GM18517 (cell line): ENCODE data around the gene CASP6.

Source experiments
- ATAC-seq: cut with Tn5 transposase; IDR thresholded peaks from one replicate; pipeline ENCODE4 v1.9.1; 2021; ENCODE audit warnings: mild to moderate bottlenecking, moderate library complexity; ENCODE audit not compliant: unreplicated experiment

Gene CASP6

DNA sequence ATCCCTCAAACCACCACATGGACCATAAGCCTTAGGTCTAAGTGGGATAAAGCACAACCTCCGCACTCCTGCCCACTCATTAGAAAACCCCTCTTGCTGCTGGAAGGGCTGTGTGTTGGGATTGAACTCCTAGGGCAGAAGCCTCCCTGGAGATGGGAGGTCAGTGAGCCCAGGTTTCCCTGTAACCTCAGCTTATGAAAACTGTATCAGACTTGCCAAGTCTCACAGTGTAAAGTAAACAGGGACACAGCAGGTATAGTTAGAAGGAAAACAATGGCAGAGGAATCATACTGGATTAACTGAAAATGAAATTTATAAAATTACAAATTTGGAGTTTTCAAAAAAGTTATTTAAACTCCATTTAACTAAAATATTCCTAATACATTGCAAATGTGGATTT, 29.9 kb downstream of the CASP6 start:
- ATAC-seq = no peak

DNA sequence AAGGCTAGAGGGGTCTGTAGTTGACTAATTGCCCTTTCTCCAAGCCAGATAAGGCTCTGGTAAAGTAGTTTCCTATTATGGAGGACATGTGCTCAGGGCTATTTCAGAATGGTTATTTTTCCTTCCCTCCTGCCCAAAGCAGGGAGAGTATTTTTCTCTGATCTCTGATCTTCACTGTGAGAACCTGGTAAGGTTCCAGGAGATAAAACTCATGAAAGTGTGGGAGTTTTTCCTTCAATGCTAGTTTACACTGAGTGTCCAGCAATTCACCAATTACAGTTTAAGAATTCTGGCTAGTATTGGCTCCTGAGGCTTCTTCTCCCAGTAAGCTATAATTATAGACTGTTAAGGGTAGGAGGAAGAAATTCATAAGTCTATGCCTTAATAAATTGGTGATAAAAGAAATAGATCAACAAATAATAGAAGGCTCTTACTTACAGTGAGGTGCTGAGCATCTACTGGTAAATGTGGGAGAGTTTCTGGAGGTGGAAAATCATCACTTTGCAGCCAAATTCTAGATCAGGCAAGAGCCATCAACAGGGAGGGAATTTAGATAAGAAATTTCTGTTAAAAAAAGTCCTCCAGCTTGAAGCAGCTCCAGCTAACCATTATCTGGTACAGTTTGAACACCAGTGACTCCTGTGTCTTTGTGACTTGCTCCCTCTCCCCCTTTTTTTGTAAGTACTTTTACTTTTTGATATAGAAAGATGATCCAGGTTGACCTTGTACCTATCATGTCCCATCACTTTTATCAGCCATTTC, 30.9 kb downstream of the CASP6 start:
- no peak for ATAC-seq

DNA sequence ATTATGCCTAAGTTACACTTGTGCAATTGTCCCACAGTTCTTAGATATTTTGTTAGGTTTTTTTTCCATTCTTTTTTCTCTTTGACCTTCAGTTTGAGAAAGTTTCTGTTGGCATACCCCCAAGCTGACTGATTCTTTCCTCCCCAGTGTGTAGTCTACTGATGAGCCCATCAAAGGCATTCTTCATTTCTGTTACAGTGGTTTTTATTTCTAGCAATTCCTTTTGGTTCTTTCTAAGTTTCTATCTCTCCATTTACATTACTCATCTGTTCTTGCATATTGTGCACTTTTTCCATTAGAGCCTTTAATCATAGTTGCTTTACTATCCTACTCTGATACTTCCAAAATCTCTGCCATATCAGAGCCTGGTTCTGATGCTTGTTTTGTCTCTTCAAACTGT, 31.9 kb downstream of the CASP6 start:
- ATAC-seq = no peak

DNA sequence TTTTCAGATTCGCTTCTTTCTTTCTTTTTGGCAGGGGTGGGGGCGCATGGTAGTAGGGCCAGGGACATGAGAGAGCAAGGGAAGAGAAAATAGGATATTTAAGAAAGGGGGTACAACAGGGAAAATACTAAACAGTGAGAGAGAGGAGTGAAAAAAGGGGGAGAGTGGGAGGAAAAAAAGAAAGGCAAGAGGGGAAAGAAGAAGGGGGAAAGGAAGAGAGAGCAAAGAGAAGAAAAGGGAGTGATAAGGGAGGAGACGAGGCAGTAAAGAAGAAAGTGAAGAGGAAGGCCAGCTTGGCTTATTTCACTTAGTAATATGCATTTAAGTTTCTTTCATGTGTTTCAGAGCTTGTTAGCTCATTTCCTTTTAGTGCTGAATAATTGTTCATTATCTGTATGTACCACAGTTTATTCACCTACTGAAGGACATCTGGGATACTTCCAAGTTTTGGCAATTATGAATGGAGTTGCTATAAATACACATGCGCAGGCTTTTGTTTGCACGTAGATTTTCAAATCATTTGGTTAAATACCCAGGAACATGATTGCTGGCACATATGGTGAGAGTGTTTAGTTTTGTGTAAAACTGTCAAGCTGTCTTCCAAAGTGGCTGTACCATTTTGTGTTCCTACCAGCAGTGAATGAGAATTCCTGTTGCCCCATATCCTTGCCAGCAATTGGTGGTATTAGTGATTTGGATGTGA, 37.3 kb downstream of the CASP6 start:
- no peak for ATAC-seq

DNA sequence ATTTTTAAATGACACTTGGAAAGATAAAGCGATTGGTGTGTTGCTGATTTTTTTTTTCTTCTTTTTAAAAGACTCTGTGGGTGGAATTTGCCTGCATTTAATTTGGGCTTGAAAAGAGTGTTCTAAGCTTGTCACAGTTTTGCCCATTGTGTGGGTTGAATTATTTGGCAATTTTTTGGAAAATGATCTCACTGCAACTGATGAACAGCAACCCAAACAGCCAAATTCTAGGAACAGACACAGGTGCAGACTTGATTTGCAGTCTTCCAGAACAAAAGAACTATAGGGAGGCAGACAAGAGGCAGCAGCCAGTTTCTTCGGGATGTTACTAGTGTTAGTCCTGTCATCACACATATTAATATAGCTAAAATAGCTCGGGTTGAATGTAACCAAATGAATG, 40.5 kb downstream of the CASP6 start:
- ATAC-seq = no peak

DNA sequence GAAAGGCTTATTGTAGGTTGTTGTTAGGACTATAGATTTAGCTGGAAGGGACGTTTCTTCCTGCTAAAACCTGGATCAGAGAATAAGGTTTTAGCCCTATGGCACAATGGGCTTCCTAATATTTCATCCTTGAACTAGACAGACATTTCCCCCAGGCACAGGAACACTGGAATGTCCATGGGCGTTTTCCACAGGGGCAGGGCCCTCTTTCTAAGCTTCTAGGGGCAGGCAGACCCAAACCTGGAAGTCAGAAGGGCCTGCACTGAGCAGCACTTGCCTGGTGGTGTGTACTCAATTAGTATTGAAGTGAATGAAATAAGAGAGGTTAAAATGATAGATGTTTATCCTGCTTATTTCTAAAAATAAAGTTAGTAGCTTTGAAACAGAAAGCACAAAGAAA, 41.1 kb downstream of the CASP6 start:
- no peak for ATAC-seq

DNA sequence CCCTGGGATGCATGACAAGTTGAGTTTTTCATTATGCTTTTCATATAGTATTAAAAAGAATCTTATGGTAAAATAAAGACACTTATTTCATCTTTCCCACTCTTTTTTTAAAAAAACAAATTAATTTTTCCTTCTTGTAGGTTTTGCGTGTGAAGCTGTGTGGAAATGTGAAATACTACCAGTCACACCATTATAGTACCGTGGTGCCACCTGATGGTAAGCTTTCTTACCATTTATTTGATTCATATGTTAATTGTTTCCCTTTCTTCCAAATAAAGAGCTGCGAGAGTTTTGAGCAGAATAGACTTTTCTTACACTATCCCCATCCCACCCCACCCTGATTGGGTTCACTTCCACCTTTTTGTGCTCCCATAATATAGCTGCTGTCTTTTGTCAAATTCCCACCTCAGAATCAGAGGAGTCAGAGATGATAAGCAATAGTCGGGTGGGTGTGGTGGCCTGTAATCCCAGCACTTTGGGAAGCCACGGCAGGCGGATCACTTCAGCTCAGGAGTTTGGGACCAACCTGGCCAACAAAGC, 44.3 kb downstream of the CASP6 start:
- no peak for ATAC-seq

DNA sequence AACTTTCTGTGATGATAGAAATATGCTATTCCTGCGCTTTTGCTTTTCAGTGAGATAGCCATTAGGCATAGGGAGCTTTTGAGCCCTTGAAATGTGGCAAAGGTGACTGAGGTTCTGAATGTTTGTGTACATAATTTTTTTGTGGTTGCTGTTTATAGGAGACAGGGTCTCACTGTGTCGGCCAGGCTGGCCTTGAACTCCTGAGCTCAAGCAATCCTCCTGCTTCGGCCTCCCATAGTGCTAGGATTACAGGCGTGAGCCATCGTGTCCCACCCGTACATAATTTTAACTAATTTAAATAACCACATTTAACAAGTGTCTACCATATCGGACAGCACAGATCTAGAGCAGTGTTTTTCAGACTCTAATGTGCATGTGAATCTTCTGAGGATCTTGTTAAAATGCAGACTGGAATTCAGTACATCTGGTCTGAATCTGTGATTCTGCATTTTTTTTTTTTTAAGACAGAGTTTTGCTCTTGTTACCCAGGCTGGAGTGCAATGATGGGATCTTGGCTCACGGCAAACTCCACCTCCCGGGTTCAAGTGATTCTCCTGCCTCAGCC, 45.3 kb downstream of the CASP6 start:
- ATAC-seq = no peak

DNA sequence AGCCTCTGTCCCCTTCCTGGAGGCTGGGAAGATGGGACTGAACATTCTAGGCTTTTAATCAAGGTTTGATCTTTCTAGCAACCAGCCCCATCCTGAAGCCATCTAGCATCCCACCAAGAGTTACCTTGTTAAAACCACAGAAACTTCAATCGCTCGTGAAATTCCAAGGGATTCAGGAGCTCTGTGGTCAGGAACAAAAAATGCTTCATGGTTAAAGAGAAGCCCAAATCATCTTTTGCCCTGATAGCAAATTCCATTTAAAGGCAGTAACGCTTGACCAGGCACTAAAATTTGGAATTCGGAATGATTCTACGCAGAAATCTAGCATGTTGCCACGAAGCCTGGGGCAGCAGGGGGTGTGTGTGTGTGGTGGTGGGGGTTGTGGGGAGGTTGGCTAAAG, 47.8 kb downstream of the CASP6 start:
- ATAC-seq = no peak

DNA sequence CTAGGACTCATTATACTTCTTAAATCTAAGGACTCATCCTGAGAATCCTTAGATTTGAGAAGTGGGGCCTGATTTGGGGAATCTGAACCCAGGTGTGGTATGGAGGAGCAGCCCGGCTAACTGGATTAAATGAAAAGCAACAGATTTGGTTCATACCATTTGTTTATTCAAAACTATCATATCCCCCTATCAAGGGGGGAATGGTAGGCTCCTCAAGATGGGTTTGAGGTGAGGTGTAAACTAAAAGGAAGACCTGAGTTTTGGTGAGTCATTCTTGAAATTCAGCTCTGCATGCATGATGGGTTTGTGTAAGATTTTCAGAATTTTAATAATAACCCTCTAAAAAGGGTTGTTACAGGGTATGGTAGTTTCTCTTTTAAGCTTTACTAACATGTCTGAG, 53.4 kb downstream of the CASP6 start:
- ATAC-seq = peak; percentile 96

DNA sequence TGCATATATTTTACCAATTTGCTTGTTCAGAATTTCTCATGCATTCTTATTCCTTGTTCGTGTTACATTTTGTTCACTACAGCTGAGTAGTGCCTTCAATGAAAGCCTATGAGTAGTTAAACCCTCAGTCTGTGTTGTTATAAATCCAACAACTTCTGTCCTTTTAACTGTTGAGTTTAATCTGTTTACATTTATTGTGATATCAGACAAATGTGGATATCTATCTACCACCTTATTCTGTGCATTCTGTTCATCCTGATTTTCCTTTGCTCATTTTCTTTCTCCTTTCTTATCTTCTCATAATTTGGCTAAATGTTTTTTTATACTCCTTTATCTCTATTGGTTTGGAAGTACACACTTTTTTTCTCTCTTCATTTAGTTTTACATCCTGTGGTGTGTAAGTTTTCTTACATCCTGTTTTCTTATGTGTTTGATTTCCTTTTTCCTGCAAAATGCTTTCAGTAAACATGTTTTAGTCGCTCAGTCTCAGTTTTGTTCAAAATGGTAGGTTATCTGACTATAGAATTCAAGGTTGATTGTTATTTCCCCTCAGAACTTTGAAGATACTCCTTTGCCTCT, 54.2 kb downstream of the CASP6 start:
- no peak for ATAC-seq

DNA sequence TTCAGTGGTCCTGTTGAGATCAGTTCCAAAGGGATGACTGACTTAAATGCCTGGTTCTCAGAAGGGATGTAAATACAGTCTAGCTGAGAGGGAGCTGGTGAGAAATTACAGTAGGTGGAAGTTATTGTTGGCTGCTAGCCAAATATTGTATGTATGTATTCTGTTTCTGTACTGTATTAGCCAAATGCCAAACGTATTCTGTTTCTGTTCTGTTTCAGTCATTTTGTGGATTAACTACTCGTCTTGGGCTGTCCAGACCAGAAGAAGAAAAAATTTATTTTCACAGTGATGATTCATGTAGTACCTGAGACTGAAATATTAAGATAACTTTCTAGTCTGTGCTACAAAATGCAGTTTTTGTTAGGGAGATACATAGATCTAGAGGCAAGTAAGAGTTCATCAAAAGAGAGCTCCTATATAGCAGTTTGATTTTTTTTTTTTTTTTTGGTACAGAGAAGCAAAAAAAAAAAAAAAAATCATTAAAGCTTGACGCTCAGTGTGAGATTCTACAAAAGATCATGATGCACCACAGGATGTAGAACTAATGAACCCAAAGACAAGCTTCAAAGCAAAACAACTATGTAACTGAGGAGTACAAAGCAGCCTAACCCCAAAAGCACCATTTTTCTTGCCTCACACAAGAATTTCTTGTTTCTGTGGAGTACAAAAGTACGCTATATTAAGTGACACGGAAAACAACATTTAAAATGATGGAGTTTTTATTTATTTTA, 54.8 kb downstream of the CASP6 start:
- peak; percentile 50 for ATAC-seq

DNA sequence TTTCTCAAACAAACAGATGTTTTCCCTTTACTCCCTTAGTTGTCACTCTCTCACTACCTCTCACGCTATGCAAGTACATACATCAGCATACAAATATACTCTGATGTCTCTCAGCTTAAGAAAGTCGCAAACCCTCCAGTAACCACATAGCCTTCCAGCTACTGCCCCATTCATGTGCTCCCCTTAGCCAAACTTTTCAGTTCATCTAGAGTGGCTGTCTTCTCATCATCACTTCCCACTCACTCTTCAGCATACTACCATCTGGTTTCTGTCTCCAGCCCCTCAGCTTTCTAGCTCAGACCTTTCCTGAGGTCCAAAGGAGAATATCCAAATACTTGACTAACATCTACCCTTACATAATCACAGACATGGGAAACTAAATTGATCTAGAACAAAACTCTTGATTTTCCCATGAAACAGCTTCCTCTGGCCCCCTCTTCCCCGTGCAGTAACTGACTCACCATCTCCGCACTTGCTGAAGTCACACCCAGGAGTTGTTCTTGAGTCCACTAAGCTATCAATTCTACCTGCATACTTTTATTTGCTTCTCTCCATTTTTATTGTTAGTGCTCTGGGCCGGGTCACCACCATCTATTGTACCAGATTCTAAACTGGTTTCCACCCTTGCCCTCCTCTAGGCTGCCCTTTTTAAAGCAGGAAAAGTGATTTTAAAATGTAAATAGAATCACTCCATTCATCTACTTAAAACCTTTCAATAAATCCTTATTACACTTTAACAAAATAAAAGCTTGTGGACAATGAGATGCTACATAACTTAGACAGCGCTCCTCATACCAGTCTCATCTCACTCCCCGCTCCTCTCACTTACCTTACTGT, 57.2 kb downstream of the CASP6 start:
- ATAC-seq = no peak

DNA sequence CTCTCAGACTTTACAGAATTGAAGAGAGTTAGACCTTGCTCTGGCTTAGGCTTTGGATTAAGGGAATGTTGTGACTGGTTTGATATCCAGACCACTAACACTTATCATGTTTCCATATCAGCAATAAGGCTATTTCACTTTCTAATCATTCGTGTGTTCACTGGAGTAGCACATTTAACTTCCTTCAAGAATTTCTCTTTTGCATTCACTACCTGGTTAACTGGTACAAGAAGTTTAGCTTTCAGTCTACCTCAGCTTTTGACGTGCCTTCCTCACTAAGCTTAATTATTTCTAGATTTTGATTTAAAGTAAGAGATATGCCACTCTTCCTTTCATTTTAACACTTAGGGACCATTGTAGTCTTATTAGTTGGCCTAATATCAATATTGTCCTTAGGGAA, 62.6 kb downstream of the CASP6 start:
- no peak for ATAC-seq
